ENCODE results near the gene PBRM1. TPM values are rescaled to one million over a fixed set of nuclear protein-coding genes. Genes with fewer than 3 reads are reported as not detected.

PBRM1 gene
- total RNA-seq, 2 experiments from 2014 or later, result 75.7 to 91.1 TPM

DNA sequence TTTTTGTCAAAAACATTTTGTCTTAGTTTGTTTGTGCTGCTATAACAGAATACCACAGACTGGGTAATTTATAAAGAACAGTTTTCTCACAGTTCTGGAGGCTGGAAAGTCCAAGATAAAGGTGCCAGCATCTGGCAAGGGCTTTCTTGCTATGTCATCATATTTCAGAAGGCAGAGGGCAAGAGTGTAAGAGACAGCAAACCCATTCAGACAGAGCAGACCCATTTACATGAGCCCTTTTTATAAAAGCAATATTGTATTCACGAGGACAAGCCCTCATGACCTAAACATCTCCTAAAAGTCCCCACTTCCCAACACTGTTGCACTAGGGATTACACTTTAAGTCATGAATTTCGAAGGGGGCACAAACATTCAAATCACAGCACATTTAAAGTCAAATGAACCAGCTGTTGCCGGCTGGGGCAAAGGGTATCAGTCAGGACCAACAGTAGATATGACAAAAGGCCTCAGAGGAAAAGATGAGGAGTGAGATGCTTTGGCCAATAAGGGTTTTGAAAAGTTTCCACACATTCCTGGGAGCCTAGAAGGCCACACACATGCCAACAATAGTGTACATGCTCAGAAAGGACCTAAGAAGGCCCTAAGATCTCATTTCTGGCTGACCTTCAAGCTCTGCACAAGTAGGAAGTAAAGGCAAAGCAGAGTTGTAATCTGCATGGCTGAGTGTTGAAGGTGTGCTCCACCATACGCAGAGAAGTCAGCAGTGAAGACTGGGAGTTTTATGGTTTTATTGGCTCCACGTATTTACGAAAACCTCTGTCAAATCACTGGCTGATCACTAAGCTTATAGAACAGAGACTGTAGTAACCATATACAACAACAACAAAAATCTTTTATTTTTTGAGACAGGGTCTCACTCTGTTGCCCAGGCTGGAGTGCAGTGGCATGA lies 111.4 kb downstream of the PBRM1 start:
- Histone ChIP-seq H3K36me3 (ENCODE audit: insufficient read depth, low read length) (peaks cover 81% of the 10 kb centered on the region), H3K4me1 (ENCODE audit: insufficient read depth, low read length, poor library complexity, severe bottlenecking) (no peaks in the 10 kb centered on the region), H3K4me2 (ENCODE audit: low read length) (no peak overlapping the region), H3K79me2 (ENCODE audit: insufficient read depth, low read depth, low read length) (no peaks in the 10 kb centered on the region), H4K20me1 (ENCODE audit: insufficient read depth, low read length) (no peaks in the 10 kb centered on the region), H3K4me3 (ENCODE audit: low read depth, low read length, poor library complexity, severe bottlenecking) (no peak overlapping the region), H2AFZ (ENCODE audit: low read length) (no peak overlapping the region), H3K9me2 (ENCODE audit: insufficient read depth, low read length) (no peaks in the 10 kb centered on the region), H3K27ac (ENCODE audit: low read depth, low read length, poor library complexity, severe bottlenecking) (no peak overlapping the region), H3K9me3 (ENCODE audit: low read length) (no peaks in the 10 kb centered on the region)
- CTCF ChIA-PET (ENCODE audit: unreplicated experiment), result no interaction called here
- intact Hi-C loops (cut with micrococcal nuclease; ENCODE audit: unreplicated experiment), result no loop called here
- DNase-seq (ENCODE audit: low spot score), result no peak
- POLR2A ChIA-PET, result no interaction called here
- TF ChIP-seq EZH2phosphoT487 (IDR thresholded peaks at IDR 0.05; ENCODE audit: borderline replicate concordance, low read depth, low read length) (no peak), CTCF (conservative IDR thresholded peaks at IDR 0.05; ENCODE audit: low read length) (no peak)
- no TSS peak for BruUV-seq (replicated peaks)

DNA sequence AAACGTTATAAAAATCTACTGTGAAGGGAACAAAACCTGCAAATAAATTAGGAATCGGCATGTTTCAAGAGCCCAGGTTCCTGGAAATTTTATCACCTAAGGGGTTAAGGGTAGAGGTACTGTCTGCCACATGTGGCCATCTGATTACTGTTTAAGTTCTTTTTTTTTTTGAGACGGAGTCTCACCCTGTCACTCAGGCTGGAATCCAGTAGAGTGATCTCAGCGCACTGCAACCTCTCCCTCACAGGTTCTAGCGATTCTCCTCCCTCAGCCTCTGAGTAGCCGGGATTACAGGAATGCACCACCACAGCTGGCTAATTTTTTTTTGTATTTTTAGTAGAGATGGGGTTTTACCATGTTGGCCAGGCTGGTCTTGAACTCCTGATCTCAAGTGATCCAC lies 113.5 kb downstream of the PBRM1 start:
- no peak overlapping the region for H3K27ac ChIP-seq (ENCODE audit: low read depth, low read length, poor library complexity, severe bottlenecking)
- CTCF ChIA-PET (ENCODE audit: unreplicated experiment), result no interaction called here
- no peaks in the 10 kb centered on the region for H3K9me3 ChIP-seq (ENCODE audit: low read length)
- H3K4me1 ChIP-seq (ENCODE audit: insufficient read depth, low read length, poor library complexity, severe bottlenecking), result no peaks in the 10 kb centered on the region
- no peak overlapping the region for H3K4me2 ChIP-seq (ENCODE audit: low read length)
- intact Hi-C loops (cut with micrococcal nuclease; ENCODE audit: unreplicated experiment), result no loop called here
- TF ChIP-seq EZH2phosphoT487 (IDR thresholded peaks at IDR 0.05; ENCODE audit: borderline replicate concordance, low read depth, low read length) (no peak), CTCF (conservative IDR thresholded peaks at IDR 0.05; ENCODE audit: low read length) (no peak)
- no peak for DNase-seq (ENCODE audit: low spot score)
- no TSS peak for BruUV-seq (replicated peaks)
- no peak overlapping the region for H2AFZ ChIP-seq (ENCODE audit: low read length)
- H4K20me1 ChIP-seq (ENCODE audit: insufficient read depth, low read length), result no peaks in the 10 kb centered on the region
- no peaks in the 10 kb centered on the region for H3K79me2 ChIP-seq (ENCODE audit: insufficient read depth, low read depth, low read length)
- POLR2A ChIA-PET, result interaction anchor here (0.6 kb wide), 2 partner anchors 19 to 20 kb away, joined by 5 read pairs; no protein-coding TSS in a partner anchor
- no peak overlapping the region for H3K4me3 ChIP-seq (ENCODE audit: low read depth, low read length, poor library complexity, severe bottlenecking)
- H3K9me2 ChIP-seq (ENCODE audit: insufficient read depth, low read length), result no peaks in the 10 kb centered on the region
- peaks cover 67% of the 10 kb centered on the region for H3K36me3 ChIP-seq (ENCODE audit: insufficient read depth, low read length)

- no TSS peak for BruUV-seq (replicated peaks)
- intact Hi-C loops (cut with micrococcal nuclease; ENCODE audit: unreplicated experiment), result no loop called here
- Histone ChIP-seq H3K27ac (ENCODE audit: low read depth, low read length, poor library complexity, severe bottlenecking) (no peak overlapping the region), H4K20me1 (ENCODE audit: insufficient read depth, low read length) (no peaks in the 10 kb centered on the region), H3K9me2 (ENCODE audit: insufficient read depth, low read length) (no peaks in the 10 kb centered on the region), H3K4me1 (ENCODE audit: insufficient read depth, low read length, poor library complexity, severe bottlenecking) (no peaks in the 10 kb centered on the region), H3K4me2 (ENCODE audit: low read length) (no peak overlapping the region), H3K79me2 (ENCODE audit: insufficient read depth, low read depth, low read length) (no peaks in the 10 kb centered on the region), H3K4me3 (ENCODE audit: low read depth, low read length, poor library complexity, severe bottlenecking) (no peak overlapping the region), H2AFZ (ENCODE audit: low read length) (no peak overlapping the region), H3K36me3 (ENCODE audit: insufficient read depth, low read length) (peaks cover 59% of the 10 kb centered on the region), H3K9me3 (ENCODE audit: low read length) (no peaks in the 10 kb centered on the region)
- DNase-seq (ENCODE audit: low spot score), result no peak
- CTCF ChIA-PET (ENCODE audit: unreplicated experiment), result no interaction called here
- TF ChIP-seq EZH2phosphoT487 (IDR thresholded peaks at IDR 0.05; ENCODE audit: borderline replicate concordance, low read depth, low read length) (no peak), CTCF (conservative IDR thresholded peaks at IDR 0.05; ENCODE audit: low read length) (no peak)
- POLR2A ChIA-PET, result interaction anchor here (0.7 kb wide), 2 partner anchors 12 to 559 kb away, joined by 3 to 6 read pairs; no protein-coding TSS in a partner anchor
Observed at GRCh38 chr3:52570076-52570475, 115.6 kb downstream of the PBRM1 start.
